Pancreas (tissue), 10 donors: ENCODE measurements around the gene CAPN10. TPM values are rescaled to one million over a fixed set of nuclear protein-coding genes. Genes with fewer than 3 reads are reported as not detected.

ENCODE experiments used
- ATAC-seq, 4 donors: fragments of 200-7000 bp; cut with Tn5 transposase; one replicate each; pipeline versions ENCODE4 v1.8.0 to v1.9.1; 2020; ENCODE audit warnings: mild to moderate bottlenecking in 4 of 4, moderate library complexity in 4 of 4
- DNase-seq, 6 donors: peaks; one replicate each; pipeline ENCODE4 v3.0.0-alpha.2; 2020
- FAIRE-seq: peaks from 2 replicates; lab custom pipeline; 2012; peaks lifted over from hg19 to GRCh38; lab: Jason Lieb, UNC
- H3K27ac ChIP-seq, 4 donors: fragments of 200-600 bp; sonication (generic); 1 replicate in 3 of 4; 2 replicates in 1 of 4; pipeline versions ENCODE4 v1.5.0 to v1.8.0; 2020
- H3K27me3 ChIP-seq, 4 donors: fragments of 200-600 bp; one replicate each; pipeline ENCODE4 v1.8.0; 2021
- H3K36me3 ChIP-seq, 3 donors: fragments of 200-600 bp; sonication (generic) in 1 of 3; one replicate each; pipeline versions ENCODE4 v1.5.0 to v1.8.0; 2020 to 2021
- H3K4me1 ChIP-seq, 3 donors: fragments of 200-600 bp; one replicate each; pipeline ENCODE4 v1.8.0; 2021
- H3K4me3 ChIP-seq, 4 donors: fragments of 200-600 bp; sonication (generic) in 2 of 4; one replicate each; pipeline versions ENCODE4 v1.5.0 to v1.8.0; 2020 to 2021
- H3K9me3 ChIP-seq, 4 donors: fragments of 200-600 bp; one replicate each; pipeline ENCODE4 v1.8.0; 2021
- WGBS, 2 donors: extraction: QIAGEN DNeasy Blood & Tissue Kit; methylation state at CpG; one replicate each; pipeline ENCODE4 v1.1.7; 2013; 5-methylcytosine and 5-hydroxymethylcytosine counted together
- intact Hi-C, 3 donors: fragments of 100-400 bp; cut with DNase I; formaldehyde crosslinking; loops; one replicate each; pipeline versions ENCODE4 v1.11.1 to v1.14.2; 2022
- polyA plus RNA-seq, 2 donors: library from polyadenylated mRNA; stranded (reverse); fragments of 200-250 nt; gene quantifications; one replicate each; pipeline ENCODE4 v1.2.3, GENCODE V29; 2013
- total RNA-seq, 6 donors: library from RNA; stranded (reverse); fragmentation: NEBNext Ultra II Directional in 4 of 6; extraction: Animal tissue kit (Norgen Biotek cat#: 25700) in 4 of 6; gene quantifications; one replicate each; pipeline versions ENCODE4 v1.2.1 to v1.2.4, GENCODE V29; 2021 to 2023
- TF ChIP-seq, protein P1 (sequence below), 4 donors: fragments of 200-600 bp; sonication (generic) in 3 of 4; IDR thresholded peaks; one replicate each; pipeline versions ENCODE4 v1.5.0 to v1.8.0; 2021; ENCODE audit warnings: antibody characterized with exemption in 4 of 4
- donor health status: healthy with polysubstance abuse.
- donor health status: DM: no; HTN: no; CAD: no; lungs with moderate emphysema.
- donor health status: DM: no; HTN: no; CAD: no.
- donor health status: control.
- donor health status: control.
- donor health status: Bipolar disorder and iron deficiency.
- donor health status: DM: yes; HTN: yes; CAD: no.
- donor health status: DM: no; HTN: no; CAD: no.
- donor health status: DM: no; HTN: no; CAD: no.
- donor health status: DM: yes; HTN: yes; CAD: no.

Gene CAPN10
- total and polyA plus RNA-seq, 8 donors = 8.6 to 49.3 (median 12.7) TPM

DNA sequence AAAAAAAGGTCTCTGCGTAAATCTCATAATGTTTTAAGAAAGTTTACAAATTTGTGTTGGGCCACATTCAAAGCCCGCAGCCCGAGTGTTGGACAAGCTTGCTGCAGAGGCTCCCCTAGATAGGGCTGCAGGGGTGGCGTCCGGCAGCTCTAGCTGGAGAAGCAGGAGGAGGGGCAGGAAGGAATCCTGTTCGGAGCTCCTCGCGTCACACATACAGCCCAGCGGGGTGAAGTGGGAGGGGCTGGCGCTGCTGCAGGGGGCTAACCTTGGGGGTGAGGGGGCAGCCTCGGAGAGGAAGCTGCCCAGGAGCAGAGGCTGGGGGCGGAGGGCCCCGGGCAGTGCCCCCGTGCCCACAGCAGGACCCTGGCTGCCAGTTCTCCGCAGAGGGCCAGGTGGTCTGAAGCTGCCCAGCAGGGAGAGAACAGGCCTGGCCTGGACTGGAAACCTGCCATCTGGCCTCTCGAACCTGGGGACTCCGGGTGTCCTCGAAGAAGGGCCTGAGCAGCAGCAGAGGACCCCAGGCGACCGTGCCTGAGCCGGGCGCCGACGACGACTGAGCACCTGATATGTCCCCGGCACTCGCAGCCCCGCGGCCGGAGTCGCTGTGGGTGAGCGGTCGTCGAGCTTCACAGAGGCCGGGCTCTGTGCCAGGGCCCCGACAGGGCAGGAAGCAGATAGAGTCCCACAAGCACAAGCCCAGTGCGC lies 36.1 kb downstream of the CAPN10 start:
- FAIRE-seq (no peak), DNase-seq (peak in 3 of 6 donors; percentile 16 to 62 (median 55)), ATAC-seq (no peak)
- intact Hi-C loops = no loop called here
- H3K4me3 ChIP-seq = no peak overlapping the region
- no peaks in the 10 kb centered on the region for H3K9me3 ChIP-seq
- H3K27me3 ChIP-seq = no peaks in the 10 kb centered on the region
- H3K36me3 ChIP-seq = no peaks in the 10 kb centered on the region
- H3K4me1 ChIP-seq = no peaks in the 10 kb centered on the region
- no peak overlapping the region for H3K27ac ChIP-seq
- TF ChIP-seq, protein P1, sequence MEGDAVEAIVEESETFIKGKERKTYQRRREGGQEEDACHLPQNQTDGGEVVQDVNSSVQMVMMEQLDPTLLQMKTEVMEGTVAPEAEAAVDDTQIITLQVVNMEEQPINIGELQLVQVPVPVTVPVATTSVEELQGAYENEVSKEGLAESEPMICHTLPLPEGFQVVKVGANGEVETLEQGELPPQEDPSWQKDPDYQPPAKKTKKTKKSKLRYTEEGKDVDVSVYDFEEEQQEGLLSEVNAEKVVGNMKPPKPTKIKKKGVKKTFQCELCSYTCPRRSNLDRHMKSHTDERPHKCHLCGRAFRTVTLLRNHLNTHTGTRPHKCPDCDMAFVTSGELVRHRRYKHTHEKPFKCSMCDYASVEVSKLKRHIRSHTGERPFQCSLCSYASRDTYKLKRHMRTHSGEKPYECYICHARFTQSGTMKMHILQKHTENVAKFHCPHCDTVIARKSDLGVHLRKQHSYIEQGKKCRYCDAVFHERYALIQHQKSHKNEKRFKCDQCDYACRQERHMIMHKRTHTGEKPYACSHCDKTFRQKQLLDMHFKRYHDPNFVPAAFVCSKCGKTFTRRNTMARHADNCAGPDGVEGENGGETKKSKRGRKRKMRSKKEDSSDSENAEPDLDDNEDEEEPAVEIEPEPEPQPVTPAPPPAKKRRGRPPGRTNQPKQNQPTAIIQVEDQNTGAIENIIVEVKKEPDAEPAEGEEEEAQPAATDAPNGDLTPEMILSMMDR (IDR thresholded peaks at IDR 0.05) = no peak
- 66 to 71% methylated on average over 37 of the region's 37 CpGs for WGBS, 2 donors

DNA sequence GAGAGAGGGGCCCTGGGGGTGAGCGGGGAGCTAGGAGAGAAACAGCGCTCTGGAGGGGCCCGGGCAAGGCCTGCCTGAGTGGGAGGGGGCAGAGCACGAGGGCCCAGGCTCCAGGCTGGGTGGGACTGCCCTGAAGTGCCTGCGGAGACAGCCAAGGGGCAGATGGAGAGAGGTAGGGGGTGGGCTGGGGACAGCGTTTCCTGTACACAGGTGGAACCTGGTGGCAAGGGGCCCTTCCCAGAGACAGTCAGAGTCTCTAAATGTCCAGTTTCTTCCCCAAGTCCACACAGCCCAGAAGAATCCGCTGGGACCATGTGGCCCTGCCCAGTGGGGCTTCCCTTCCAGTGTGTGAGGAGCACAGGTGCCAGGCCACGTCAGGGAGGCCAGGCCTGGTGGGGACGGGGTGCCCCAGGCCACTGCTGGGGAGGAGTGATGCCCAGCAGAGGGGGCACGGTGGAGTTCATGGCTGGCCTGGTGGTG lies 37.0 kb downstream of the CAPN10 start:
- H3K4me1 ChIP-seq = no peaks in the 10 kb centered on the region
- peak in 2 of 6 donors; percentile 46 to 51 for DNase-seq
- TF ChIP-seq, protein P1 (IDR thresholded peaks at IDR 0.05) = no peak
- H3K4me3 ChIP-seq = no peak overlapping the region
- no peaks in the 10 kb centered on the region for H3K9me3 ChIP-seq
- no peaks in the 10 kb centered on the region for H3K27me3 ChIP-seq
- WGBS, 2 donors = 83% methylated on average over 9 to 10 of the region's 10 CpGs
- FAIRE-seq = no peak
- intact Hi-C loops = no loop called here
- no peak for ATAC-seq
- no peak overlapping the region for H3K27ac ChIP-seq
- no peaks in the 10 kb centered on the region for H3K36me3 ChIP-seq

DNA sequence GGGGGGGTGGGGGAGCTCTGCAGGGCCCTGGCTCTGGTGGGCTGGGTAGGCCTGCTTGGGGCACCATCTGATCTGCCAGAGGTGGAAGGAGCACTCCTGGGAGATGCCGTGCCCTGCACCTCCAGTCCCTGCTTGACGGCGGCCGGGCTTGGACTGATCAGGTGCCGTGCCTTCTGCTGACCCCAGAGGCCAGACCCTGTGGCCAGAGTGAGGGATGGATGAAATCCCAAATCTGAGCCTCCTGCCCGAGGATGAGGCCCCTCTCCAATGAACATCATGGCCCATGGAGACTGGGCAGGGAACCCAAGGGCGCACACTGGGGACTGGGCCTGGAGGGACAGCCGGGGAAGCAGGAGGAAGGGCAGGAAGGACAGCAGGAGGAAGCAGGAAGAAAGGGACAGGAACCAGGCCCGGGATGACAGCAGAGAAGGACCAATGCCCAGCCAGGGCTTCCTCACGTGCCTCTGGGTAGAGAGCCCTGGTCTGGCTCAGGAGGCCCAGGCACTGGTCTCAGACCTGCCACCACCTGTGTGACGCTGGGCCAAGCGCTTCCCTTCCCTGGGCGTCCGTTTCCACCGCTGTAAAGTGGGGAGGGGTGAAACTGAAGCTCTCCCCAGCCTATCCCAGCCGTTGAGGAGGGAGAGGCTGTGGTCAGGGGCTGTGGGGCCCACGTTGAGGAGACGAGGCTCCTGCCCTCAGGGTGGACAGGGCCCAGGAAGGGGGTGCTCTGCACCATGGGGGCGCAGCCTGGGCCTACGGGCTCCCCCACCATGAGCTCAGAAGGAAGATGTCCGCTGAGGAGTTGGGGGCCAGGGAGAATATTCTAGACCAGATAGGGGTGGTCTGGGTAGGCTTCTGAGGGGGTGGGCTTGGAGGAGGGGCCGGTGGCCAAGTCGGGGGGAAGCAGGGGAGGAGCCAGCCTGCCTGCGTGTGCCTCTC lies 37.7 kb downstream of the CAPN10 start:
- Histone ChIP-seq H3K27me3 (no peaks in the 10 kb centered on the region), H3K4me1 (no peaks in the 10 kb centered on the region), H3K9me3 (no peaks in the 10 kb centered on the region), H3K27ac (no peak overlapping the region), H3K36me3 (no peaks in the 10 kb centered on the region), H3K4me3 (no peak overlapping the region)
- peak in 3 of 6 donors; percentile 12 to 67 (median 46) for DNase-seq
- no peak for FAIRE-seq
- TF ChIP-seq, protein P1 (IDR thresholded peaks at IDR 0.05) = no peak
- intact Hi-C loops = no loop called here
- 72 to 73% methylated on average over 24 of the region's 24 CpGs for WGBS, 2 donors
- ATAC-seq = peak in 2 of 4 donors; percentile 18 to 19

DNA sequence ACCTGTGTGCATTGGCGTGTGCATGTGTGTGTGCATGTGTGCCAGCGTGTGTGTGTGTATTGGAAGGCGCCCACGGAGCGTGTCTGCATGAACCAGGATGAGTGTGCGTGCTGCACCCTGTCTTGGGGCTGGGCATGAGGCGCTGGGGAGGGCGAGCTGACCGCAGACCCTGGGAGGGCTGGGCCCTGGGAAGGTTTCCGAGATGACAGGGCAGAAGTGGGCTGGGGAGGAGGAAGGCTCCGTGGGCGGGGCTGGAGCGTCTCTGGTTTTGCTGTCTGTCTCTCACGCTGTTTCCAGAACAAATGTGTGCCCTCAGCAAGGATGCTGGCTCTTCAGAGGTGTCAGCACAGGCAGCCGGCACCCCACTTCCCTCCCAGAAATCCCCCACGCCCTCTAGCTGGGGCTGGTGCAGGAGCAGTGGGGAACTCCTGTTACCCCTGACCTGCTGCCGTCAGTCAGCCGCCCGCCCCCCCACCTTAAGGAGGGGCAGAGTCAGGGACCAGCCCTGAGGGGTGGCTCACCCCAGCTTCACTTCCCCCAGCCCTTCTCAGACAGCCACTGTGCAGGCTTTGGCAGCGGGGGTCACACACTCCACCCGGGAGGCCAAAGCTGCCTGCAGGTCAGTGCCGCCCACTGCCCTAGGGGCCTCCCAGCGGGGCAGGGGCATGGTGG lies 38.6 kb downstream of the CAPN10 start, which contains the start of gene GPR35:
Gene GPR35 (plus strand): TSS at position 531 of the 672 bp plus-strand sequence. CDS start 4,473 bp downstream, outside the sequence.
- FAIRE-seq = no peak
- intact Hi-C loops = no loop called here
- H3K9me3 ChIP-seq = no peaks in the 10 kb centered on the region
- no peaks in the 10 kb centered on the region for H3K36me3 ChIP-seq
- H3K27ac ChIP-seq = no peak within 1 kb of the TSS
- ATAC-seq = peak in 3 of 4 donors; percentile 36 to 72 (median 43)
- WGBS, 2 donors = 66% methylated on average over 21 to 23 of the region's 23 CpGs
- TF ChIP-seq, protein P1 (IDR thresholded peaks at IDR 0.05) = no peak
- no peak within 1 kb of the TSS for H3K4me3 ChIP-seq
- H3K4me1 ChIP-seq = no peaks in the 10 kb centered on the region
- peak in 3 of 6 donors; percentile 31 to 66 (median 56) for DNase-seq
- no peaks in the 10 kb centered on the region for H3K27me3 ChIP-seq
